Rectal smooth muscle tissue (tissue), 1 donor: ENCODE measurements around the gene SF3B3.
A peak's percentile ranks its signal among the peaks of the same experiment; 100 is the strongest.

ENCODE experiments used
- H3K27ac ChIP-seq: one replicate; pipeline ENCODE4 v1.7.0; 2013; ENCODE audit warnings: low read depth, low read length, inconsistent platforms
- H3K27me3 ChIP-seq: one replicate; pipeline ENCODE4 v1.7.0; 2013; ENCODE audit warnings: low read length; ENCODE audit not compliant: control insufficient read depth, insufficient read depth
- H3K36me3 ChIP-seq: one replicate; pipeline ENCODE4 v1.7.0; 2013; ENCODE audit warnings: low read length; ENCODE audit not compliant: control insufficient read depth, insufficient read depth
- H3K4me1 ChIP-seq: one replicate; pipeline ENCODE4 v1.7.0; 2013; ENCODE audit warnings: low read length; ENCODE audit not compliant: control insufficient read depth, insufficient read depth
- H3K4me3 ChIP-seq: one replicate; pipeline ENCODE4 v1.7.0; 2013; ENCODE audit warnings: low read length
- H3K9ac ChIP-seq: one replicate; pipeline ENCODE4 v1.7.0; 2013; ENCODE audit warnings: low read length

Gene SF3B3

DNA sequence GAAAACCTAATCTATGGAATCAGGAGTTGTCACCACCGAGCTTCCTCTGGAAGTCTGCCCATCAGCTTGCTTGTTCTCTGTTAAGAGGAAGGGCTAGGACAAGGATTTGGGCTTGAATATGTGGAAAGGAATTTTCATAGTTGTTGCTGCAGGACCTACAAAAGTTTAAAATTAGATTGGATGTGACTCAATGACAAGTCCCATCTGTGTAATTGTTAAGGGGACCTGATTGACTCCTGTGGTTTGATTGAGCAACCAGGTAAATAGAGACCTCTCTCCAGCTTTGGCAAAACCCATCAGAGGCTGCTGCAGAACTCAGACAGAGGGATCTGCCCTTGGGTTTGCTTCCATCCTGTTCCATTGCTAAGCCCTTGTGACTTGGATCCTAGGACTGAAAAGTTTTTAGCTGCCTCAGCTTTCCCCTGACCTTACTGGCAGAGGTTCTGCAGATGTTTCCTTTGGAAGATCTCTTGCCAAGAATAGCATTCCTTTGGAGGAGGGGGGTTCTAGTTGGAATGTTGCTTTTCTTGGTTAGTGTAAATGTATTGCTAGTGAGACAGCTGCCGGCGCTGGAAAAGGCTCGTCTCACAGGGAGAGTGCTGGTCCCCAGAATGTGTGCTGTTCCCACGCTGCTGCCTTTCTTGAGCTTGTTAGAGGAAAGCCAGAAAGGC lies 50.0 kb downstream of the SF3B3 start:
- Histone ChIP-seq H3K4me1 (peaks cover 9% of the 10 kb centered on the region), H3K27me3 (no peaks in the 10 kb centered on the region), H3K36me3 (peaks cover 40% of the 10 kb centered on the region), H3K9ac (no peak overlapping the region), H3K27ac (peak overlapping the region; percentile 43), H3K4me3 (no peak overlapping the region)

DNA sequence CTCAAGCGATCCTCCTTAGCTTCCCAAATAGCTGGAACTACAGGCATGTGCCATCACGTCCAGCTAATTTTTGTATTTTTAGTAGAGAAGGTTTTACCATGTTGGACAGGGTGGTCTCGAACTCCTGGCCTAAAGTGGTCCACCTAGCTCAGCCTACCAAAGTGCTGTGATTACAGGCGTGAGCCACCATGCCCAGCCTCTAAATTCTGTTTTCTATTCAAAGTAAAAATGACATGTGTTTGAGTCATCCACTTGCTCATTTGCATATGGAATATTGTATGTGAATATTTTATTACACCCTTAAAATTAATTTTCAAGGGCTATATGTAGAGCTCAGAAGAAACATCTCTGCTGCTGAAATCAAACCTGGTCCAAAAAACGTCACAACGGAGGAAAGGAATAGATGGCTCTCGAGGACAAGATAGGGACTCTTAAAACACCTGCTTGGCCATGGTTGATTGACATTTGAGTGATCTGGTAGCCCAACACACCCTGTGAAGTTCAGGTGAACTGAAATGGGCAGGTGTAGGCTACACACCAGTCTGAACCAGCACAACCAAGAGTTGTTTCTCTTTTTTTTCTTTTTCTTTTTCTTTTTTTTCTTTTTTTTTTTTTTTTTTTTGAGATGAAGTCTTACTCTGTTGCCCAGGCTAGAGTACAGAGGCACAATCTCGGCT lies 51.1 kb downstream of the SF3B3 start:
- Histone ChIP-seq H3K4me1 (peaks cover 9% of the 10 kb centered on the region), H3K4me3 (no peak overlapping the region), H3K27ac (no peak overlapping the region), H3K36me3 (peaks cover 30% of the 10 kb centered on the region), H3K27me3 (no peaks in the 10 kb centered on the region), H3K9ac (no peak overlapping the region)

DNA sequence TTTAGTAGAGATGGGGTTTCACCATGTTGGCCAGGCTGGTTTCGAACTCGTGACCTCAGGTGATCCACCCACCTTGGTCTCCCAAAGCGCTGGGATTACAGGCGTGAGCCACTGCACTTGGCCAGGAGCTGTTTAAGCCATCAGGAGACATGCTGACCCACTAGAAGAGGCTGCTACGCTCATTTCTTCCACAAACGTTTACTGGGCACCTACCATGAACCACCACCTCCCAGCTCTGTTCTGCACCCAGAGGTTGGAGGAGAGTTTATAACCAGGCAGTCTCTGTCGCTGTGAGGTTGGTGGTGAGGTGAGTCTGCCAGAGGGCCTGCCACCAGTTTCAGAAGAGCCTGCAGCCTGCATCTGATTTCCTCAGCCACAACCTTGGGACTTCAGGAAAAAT lies 51.8 kb downstream of the SF3B3 start:
- H3K36me3 ChIP-seq: peaks cover 26% of the 10 kb centered on the region
- no peaks in the 10 kb centered on the region for H3K27me3 ChIP-seq
- H3K4me3 ChIP-seq: no peak overlapping the region
- no peak overlapping the region for H3K9ac ChIP-seq
- peaks cover 9% of the 10 kb centered on the region for H3K4me1 ChIP-seq
- no peak overlapping the region for H3K27ac ChIP-seq

DNA sequence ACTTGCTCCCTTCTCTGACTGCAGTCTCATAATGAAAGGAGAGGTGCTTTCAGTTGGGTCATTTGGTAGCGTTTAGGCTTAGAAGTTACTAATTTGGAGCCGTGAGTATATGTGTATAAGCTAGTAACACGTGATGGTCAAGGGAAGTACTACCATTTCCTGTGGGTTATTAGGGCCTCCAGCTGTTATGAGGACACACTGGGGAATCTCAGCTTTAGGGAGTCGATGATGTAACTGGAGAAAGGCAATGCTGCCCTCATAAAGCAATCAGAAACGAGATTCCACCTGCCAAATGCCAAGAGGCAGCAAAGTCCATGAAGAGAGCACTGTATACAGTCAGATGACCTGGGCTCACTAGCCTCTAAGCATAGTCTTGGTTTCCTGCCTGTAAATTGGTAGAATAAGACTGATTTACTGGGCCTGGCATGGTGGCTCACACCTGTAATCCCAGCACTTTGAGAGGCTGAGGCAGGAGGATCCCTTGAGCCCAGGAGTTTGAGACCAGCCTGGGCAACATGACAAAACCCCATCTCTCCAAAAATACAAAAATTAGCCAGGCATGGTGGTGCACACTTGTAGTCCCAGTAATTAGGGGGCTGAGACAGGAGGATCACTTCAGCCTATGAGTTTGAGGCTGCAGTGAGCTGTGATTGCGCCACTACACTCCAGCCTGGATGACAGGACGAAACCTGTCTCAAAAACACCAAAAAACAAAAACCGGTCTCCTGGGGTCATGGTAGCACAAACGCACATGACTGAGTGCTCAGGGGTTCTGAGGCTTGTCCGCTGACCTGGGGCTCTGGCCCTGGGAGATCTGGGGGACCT lies 53.0 kb downstream of the SF3B3 start:
- Histone ChIP-seq H3K4me1 (peaks cover 9% of the 10 kb centered on the region), H3K4me3 (no peak overlapping the region), H3K27ac (no peak overlapping the region)

DNA sequence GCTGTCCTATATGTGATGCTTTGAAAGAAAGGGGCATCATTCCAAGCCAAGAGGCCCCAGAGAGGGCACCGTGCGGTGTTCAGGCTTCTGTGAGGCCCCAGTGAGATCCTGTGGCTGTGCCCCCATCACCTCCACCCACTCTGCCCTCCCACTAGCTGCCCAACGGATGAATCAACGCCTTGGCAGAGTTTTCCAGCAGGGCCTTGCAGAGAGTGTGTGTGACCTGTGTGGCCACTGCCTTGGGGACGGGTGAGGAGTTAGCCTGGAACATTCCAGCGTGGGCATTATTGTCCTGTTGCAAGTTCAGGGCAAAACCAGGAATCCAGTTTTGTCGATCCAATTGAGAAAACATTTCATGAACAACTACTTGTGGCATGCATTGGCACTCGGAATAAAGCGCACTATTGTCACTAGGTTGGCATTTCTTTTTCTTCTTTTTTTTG lies 53.7 kb downstream of the SF3B3 start:
- Histone ChIP-seq H3K4me1 (peaks cover 9% of the 10 kb centered on the region), H3K4me3 (no peak overlapping the region), H3K27ac (no peak overlapping the region), H3K27me3 (no peaks in the 10 kb centered on the region), H3K9ac (no peak overlapping the region), H3K36me3 (peaks cover 8% of the 10 kb centered on the region)

More for the DNA sequence above, 53.0 kb downstream of the SF3B3 start:
- Histone ChIP-seq H3K36me3 (peaks cover 14% of the 10 kb centered on the region), H3K9ac (no peak overlapping the region), H3K27me3 (no peaks in the 10 kb centered on the region)

DNA sequence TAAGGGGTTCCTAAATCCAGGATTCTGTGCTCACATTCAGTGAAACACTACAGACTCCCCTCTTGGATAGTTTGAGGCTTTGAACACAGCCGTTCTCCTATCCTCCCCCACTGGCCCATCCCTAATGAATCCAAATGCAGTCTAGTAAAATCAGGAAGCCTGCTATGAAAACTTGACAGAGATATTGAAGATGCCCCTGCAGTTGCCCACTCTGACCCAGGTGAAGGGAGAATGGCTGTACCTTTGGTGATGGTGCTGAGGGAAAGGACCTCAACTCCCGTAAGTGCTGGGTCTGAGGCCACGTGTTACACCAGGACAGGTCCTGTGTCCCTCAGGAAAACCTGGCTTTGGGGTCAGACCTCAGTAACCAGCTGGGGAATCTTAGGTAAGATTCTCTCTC lies 54.4 kb downstream of the SF3B3 start:
- H3K27ac ChIP-seq: no peak overlapping the region

DNA sequence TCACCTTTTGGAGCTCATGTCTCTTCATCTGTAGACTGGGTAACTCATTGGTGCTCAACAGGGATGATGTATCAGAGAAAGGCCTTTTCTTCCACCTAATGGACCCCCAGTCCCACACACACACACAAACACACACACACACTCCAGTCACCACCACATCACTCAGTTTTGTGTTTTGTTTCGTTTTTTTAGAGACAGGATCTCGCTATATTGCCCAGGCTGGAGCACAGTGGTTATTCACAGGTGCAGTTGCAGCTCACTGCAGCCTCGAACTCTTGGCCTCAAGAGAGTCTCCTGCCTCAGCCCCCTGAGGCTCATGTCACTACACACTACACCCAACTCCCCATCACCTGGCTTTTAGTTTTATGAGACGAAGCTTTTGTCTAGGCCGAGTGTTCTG lies 55.6 kb downstream of the SF3B3 start:
- Histone ChIP-seq H3K27ac (no peak overlapping the region), H3K4me3 (peak overlapping the region; percentile 52)

More for the DNA sequence above, 54.4 kb downstream of the SF3B3 start:
- Histone ChIP-seq H3K4me3 (no peak overlapping the region), H3K27me3 (no peaks in the 10 kb centered on the region), H3K9ac (no peak overlapping the region), H3K36me3 (peaks cover 3% of the 10 kb centered on the region), H3K4me1 (peaks cover 7% of the 10 kb centered on the region)

DNA sequence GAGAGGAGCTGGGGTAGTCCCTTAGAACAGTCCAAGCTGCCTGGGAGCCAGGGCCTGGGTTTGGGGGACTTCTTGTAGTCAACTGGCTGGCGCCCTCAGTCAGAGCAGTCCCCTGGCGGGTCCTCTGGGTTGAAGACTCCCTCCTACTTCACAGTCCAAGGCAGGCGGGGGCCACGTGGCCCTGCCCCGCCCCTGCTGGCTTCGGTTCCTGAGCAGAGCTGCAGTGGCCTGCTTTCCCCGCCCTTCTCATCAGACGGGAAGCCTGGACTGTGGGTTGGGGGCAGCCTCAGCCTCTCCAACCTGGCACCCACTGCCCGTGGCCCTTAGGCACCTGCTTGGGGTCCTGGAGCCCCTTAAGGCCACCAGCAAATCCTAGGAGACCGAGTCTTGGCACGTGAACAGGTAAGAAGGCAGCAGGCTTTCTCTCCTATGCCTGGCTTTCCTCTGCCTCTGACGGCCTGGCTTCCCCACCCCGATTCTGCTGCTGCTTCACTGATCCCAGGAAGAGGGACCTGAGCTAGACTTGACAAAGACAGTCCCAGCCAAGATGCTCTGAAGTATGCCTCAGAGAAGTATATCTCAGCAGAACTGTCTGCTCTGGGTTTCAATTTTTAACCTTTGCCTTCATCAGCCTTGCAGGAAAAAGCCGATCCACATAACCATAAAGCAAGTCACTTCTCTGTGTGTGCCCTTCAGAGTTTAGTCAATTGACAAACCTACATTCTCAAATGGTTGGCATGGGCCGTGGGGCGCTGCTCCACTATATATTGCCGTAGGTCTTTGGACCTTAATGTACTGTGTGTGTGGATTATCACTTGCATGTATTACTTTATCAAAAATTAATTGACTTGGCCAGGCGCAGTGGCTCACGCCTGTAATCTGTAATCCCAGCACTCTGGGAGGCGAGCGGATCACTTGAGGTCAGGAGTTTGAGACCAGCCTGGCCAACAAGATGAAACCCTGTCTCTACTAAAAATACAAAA lies 56.3 kb downstream of the SF3B3 start:
- H3K4me1 ChIP-seq: no peaks in the 10 kb centered on the region
- H3K9ac ChIP-seq: no peak overlapping the region
- H3K36me3 ChIP-seq: no peaks in the 10 kb centered on the region
- H3K27ac ChIP-seq: no peak overlapping the region
- peak overlapping the region; percentile 52 for H3K4me3 ChIP-seq
- H3K27me3 ChIP-seq: no peaks in the 10 kb centered on the region

More for the DNA sequence above, 55.6 kb downstream of the SF3B3 start:
- Histone ChIP-seq H3K4me1 (no peaks in the 10 kb centered on the region), H3K36me3 (peaks cover 3% of the 10 kb centered on the region), H3K27me3 (no peaks in the 10 kb centered on the region), H3K9ac (no peak overlapping the region)

DNA sequence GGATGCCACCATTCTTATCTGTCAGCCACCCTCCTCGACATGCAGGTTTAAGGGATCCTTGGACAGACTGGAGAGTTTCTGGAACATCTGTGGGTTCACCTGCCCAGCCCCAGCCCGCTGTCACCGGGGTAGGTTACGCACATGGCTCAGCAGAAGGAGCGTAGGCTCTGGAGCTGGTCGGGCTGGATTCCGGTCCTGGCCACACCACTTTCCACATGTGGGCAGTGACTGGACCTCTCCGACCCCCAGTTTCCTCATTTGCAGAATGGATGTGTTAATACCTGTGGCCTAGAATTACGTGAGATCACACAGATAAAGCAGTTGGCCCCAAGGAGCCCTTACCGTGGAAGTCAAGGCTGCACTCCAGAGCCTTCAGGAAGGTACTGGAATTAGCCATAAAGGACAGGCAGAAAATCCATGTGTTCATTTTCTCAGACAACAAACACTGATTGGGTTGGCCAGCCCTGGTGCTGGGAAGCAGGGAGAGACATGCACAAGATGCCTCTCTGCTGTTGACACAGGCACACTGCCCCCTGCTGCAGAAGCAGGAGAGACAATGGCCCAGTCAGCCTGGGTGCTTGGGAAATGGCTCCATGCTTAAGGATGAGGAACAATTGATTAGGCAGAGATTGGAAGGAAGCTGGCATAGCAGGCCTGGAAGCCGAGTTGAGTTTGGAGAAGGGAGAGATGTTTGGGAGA lies 58.8 kb downstream of the SF3B3 start:
- no peak overlapping the region for H3K4me3 ChIP-seq
- no peak overlapping the region for H3K27ac ChIP-seq

DNA sequence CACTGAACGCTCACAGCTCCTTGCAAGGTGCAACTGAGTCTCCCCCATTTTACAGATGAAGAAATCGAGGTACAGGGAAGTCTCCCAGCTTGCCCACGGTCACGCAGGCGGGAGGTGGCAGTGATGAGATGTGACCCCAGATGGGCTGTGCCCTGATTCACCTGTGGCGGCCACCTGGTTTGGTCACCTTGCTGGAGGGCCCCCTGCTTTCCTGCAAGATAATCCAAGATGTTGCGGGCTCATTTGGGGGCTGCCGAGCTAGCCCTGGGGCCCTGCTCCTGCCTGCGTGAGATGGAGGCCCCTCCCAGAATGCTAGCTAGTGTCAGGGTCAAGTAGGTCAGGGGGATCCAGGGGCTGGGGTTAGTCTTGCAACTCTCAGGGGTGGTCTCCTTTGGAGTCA lies 63.1 kb downstream of the SF3B3 start:
- no peak overlapping the region for H3K9ac ChIP-seq
- H3K4me1 ChIP-seq: peaks cover 11% of the 10 kb centered on the region
- no peaks in the 10 kb centered on the region for H3K27me3 ChIP-seq
- H3K4me3 ChIP-seq: no peak overlapping the region
- H3K27ac ChIP-seq: no peak overlapping the region
- no peaks in the 10 kb centered on the region for H3K36me3 ChIP-seq

More for the DNA sequence above, 58.8 kb downstream of the SF3B3 start:
- Histone ChIP-seq H3K9ac (no peak overlapping the region), H3K36me3 (no peaks in the 10 kb centered on the region), H3K27me3 (no peaks in the 10 kb centered on the region), H3K4me1 (no peaks in the 10 kb centered on the region)

DNA sequence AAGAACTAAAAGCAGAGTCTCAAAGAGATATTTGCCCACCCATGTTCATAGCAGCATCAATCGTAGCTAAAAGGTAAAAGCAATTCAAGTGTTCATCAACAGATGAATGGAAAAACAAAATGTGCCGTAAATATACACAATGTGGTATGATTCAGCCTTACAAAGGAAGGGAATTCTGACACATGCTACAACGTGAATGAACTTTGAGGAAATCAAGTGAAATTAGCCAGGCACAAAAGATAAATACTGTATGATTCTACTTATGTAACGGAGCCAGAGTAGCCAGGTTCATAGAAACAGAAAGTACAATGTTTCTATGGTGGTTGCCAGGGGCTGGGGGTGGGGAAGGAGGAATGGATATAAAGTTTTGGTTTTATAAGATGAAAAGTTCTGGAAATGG lies 64.9 kb downstream of the SF3B3 start:
- H3K4me3 ChIP-seq: no peak overlapping the region
- H3K27me3 ChIP-seq: no peaks in the 10 kb centered on the region
- no peak overlapping the region for H3K27ac ChIP-seq
- H3K36me3 ChIP-seq: no peaks in the 10 kb centered on the region
- no peak overlapping the region for H3K9ac ChIP-seq
- peaks cover 11% of the 10 kb centered on the region for H3K4me1 ChIP-seq
